Loucy (cell line): ENCODE measurements around the gene PYCR2.

Experiments used
- H2AFZ ChIP-seq: fragments of 200-600 bp; sonication (generic); 2 replicates; pipeline ENCODE4 v1.6.0; 2016; ENCODE audit warnings: antibody characterized with exemption, mild to moderate bottlenecking, low read length, moderate library complexity
- H3F3A ChIP-seq: fragments of 200-600 bp; 2 replicates; pipeline ENCODE4 v1.6.0; 2016; ENCODE audit warnings: antibody characterized with exemption, low read depth, mild to moderate bottlenecking
- H3K27me3 ChIP-seq: fragments of 200-600 bp; sonication (generic); 2 replicates; pipeline ENCODE4 v1.6.1; 2014; ENCODE audit warnings: low read length, mild to moderate bottlenecking; ENCODE audit not compliant: insufficient read depth, poor library complexity, severe bottlenecking
- H3K36me3 ChIP-seq: fragments of 200-600 bp; sonication (generic); 2 replicates; pipeline ENCODE4 v1.6.1; 2016; ENCODE audit warnings: low read length; ENCODE audit not compliant: insufficient read depth
- H3K4me1 ChIP-seq: fragments of 200-600 bp; sonication (generic); 2 replicates; pipeline ENCODE4 v1.5.1; 2014; ENCODE audit warnings: low read length, mild to moderate bottlenecking; ENCODE audit not compliant: insufficient read depth, poor library complexity, severe bottlenecking
- H3K4me2 ChIP-seq: fragments of 200-600 bp; sonication (generic); 2 replicates; pipeline ENCODE4 v1.6.0; 2014; ENCODE audit warnings: antibody characterized with exemption, low read length, low read depth, mild to moderate bottlenecking; ENCODE audit not compliant: poor library complexity, severe bottlenecking
- H3K4me3 ChIP-seq: fragments of 200-600 bp; sonication (generic); 2 replicates; pipeline ENCODE4 v1.5.1; 2014; ENCODE audit warnings: low read length, mild to moderate bottlenecking, mixed read lengths; ENCODE audit not compliant: poor library complexity, severe bottlenecking
- H3K79me2 ChIP-seq: fragments of 200-600 bp; sonication (generic); 2 replicates; pipeline ENCODE4 v1.6.1; 2014; ENCODE audit warnings: low read length; ENCODE audit not compliant: insufficient read depth
- H3K9ac ChIP-seq: fragments of 200-600 bp; sonication (generic); 2 replicates; pipeline ENCODE4 v1.6.0; 2014; ENCODE audit warnings: mild to moderate bottlenecking, low read depth, low read length, moderate library complexity; ENCODE audit not compliant: poor library complexity, severe bottlenecking
- H3K9me2 ChIP-seq: fragments of 200-600 bp; sonication (generic); replicated peaks from 2 replicates; pipeline ENCODE4 v1.6.1; 2016; ENCODE audit warnings: low read depth, low read length, mixed read lengths
- H3K9me3 ChIP-seq: fragments of 200-600 bp; sonication (generic); 2 replicates; pipeline ENCODE4 v1.6.1; 2014; ENCODE audit warnings: mild to moderate bottlenecking, antibody characterized with exemption, low read length, low read depth; ENCODE audit not compliant: insufficient read depth
- H4K20me1 ChIP-seq: fragments of 200-600 bp; sonication (generic); 2 replicates; pipeline ENCODE4 v1.6.0; 2014; ENCODE audit warnings: antibody characterized with exemption, low read length, mild to moderate bottlenecking; ENCODE audit not compliant: insufficient read depth, poor library complexity, severe bottlenecking
- CTCF ChIP-seq: fragments of 200-600 bp; sonication (generic); conservative IDR thresholded peaks from 2 replicates; pipeline ENCODE4 v1.5.1; 2014; ENCODE audit warnings: mild to moderate bottlenecking, antibody characterized with exemption, low read length
- EZH2phosphoT487 ChIP-seq: fragments of 200-600 bp; IDR thresholded peaks from 2 replicates; pipeline ENCODE4 v1.6.1; 2018; ENCODE audit warnings: antibody characterized with exemption, mild to moderate bottlenecking, moderate library complexity, borderline replicate concordance

Gene PYCR2

GRCh38 chr1:225914947-225915346, 9.1 kb downstream of the PYCR2 start:
- H3K4me1 ChIP-seq, result peaks cover 5% of the 10 kb centered on the region
- H3K27me3 ChIP-seq, result no peaks in the 10 kb centered on the region
- H4K20me1 ChIP-seq, result no peaks in the 10 kb centered on the region
- H3F3A ChIP-seq, result no peaks in the 10 kb centered on the region
- H3K4me2 ChIP-seq, result no peak overlapping the region
- H3K79me2 ChIP-seq, result no peaks in the 10 kb centered on the region
- no peaks in the 10 kb centered on the region for H3K9me2 ChIP-seq
- no peak overlapping the region for H3K9ac ChIP-seq
- no peaks in the 10 kb centered on the region for H3K9me3 ChIP-seq
- H2AFZ ChIP-seq, result no peak overlapping the region
- H3K36me3 ChIP-seq, result no peaks in the 10 kb centered on the region
- H3K4me3 ChIP-seq, result no peak overlapping the region
- TF ChIP-seq EZH2phosphoT487 (no peak), CTCF (no peak)

- Histone ChIP-seq H3K79me2 (no peaks in the 10 kb centered on the region), H3K36me3 (no peaks in the 10 kb centered on the region), H3K27me3 (no peaks in the 10 kb centered on the region), H3K9me2 (no peaks in the 10 kb centered on the region), H3K9ac (no peak overlapping the region), H3F3A (no peaks in the 10 kb centered on the region), H3K4me2 (no peak overlapping the region), H3K4me1 (no peaks in the 10 kb centered on the region), H3K9me3 (no peaks in the 10 kb centered on the region), H4K20me1 (no peaks in the 10 kb centered on the region), H2AFZ (no peak overlapping the region), H3K4me3 (no peak overlapping the region)
- TF ChIP-seq EZH2phosphoT487 (no peak), CTCF (no peak)
Observed at GRCh38 chr1:225914391-225914790, 9.7 kb downstream of the PYCR2 start.

- no peaks in the 10 kb centered on the region for H3K9me3 ChIP-seq
- no peaks in the 10 kb centered on the region for H3K9me2 ChIP-seq
- no peak overlapping the region for H2AFZ ChIP-seq
- no peaks in the 10 kb centered on the region for H3K4me1 ChIP-seq
- H3K36me3 ChIP-seq, result no peaks in the 10 kb centered on the region
- TF ChIP-seq CTCF (no peak), EZH2phosphoT487 (no peak)
- no peaks in the 10 kb centered on the region for H4K20me1 ChIP-seq
- no peaks in the 10 kb centered on the region for H3K79me2 ChIP-seq
- no peaks in the 10 kb centered on the region for H3F3A ChIP-seq
- H3K9ac ChIP-seq, result no peak overlapping the region
- no peaks in the 10 kb centered on the region for H3K27me3 ChIP-seq
- H3K4me2 ChIP-seq, result no peak overlapping the region
- no peak overlapping the region for H3K4me3 ChIP-seq
Observed at GRCh38 chr1:225911191-225912130, 12.6 kb downstream of the PYCR2 start.
